Retinal pigment epithelial cell (primary cell): Measurements from ENCODE around the gene GLIS2.

ENCODE experiments used
- DNase-seq: peaks from one replicate; pipeline ENCODE4 v3.0.0-alpha.2; 2010; ENCODE audit warnings: low read depth
- H3K4me3 ChIP-seq: 2 replicates; pipeline ENCODE4 v1.5.1; 2011; ENCODE audit warnings: mild to moderate bottlenecking, low read length, control low read depth, moderate library complexity
- TF ChIP-seq, protein P1 (sequence below): conservative IDR thresholded peaks from 2 replicates; pipeline ENCODE4 v1.5.1; 2011; ENCODE audit warnings: low read depth, low read length, control low read depth, inconsistent platforms

The GLIS2 gene

DNA sequence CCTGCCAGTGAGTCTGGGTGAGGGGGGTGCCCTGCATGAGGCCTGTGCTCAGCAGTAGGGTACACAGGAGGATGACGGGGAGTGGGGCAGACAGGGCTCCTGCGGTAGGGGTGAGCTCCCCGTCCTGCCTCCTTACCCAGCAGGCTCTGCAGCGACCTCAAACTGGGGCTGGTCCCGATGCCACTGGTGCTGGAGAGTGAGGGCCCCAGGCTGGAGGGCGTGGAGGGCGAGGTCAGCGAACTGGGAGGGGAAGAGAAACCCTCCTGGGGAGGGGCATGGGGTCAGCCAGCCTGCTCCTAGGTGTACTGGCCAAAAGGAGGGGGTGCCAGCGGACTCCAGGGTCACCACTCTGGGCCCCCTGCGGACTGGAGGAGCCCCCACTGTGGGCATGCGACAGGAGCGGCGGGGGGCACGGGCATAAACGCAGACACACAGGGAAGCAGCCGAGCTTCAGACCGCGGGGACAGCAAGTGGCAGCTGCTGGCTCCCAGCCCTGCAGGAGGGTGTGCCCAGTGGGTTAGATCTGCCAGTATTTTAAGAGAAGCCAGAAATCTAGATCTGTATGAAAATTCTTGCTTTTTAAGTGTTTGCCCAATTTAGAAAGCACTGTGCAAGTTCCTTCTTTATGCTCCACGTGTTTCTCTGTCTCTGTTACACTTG lies 46.7 kb downstream of the GLIS2 start:
- DNase-seq = no peak
- TF ChIP-seq, protein P1, sequence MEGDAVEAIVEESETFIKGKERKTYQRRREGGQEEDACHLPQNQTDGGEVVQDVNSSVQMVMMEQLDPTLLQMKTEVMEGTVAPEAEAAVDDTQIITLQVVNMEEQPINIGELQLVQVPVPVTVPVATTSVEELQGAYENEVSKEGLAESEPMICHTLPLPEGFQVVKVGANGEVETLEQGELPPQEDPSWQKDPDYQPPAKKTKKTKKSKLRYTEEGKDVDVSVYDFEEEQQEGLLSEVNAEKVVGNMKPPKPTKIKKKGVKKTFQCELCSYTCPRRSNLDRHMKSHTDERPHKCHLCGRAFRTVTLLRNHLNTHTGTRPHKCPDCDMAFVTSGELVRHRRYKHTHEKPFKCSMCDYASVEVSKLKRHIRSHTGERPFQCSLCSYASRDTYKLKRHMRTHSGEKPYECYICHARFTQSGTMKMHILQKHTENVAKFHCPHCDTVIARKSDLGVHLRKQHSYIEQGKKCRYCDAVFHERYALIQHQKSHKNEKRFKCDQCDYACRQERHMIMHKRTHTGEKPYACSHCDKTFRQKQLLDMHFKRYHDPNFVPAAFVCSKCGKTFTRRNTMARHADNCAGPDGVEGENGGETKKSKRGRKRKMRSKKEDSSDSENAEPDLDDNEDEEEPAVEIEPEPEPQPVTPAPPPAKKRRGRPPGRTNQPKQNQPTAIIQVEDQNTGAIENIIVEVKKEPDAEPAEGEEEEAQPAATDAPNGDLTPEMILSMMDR = no peak
- no peak overlapping the region for H3K4me3 ChIP-seq

DNA sequence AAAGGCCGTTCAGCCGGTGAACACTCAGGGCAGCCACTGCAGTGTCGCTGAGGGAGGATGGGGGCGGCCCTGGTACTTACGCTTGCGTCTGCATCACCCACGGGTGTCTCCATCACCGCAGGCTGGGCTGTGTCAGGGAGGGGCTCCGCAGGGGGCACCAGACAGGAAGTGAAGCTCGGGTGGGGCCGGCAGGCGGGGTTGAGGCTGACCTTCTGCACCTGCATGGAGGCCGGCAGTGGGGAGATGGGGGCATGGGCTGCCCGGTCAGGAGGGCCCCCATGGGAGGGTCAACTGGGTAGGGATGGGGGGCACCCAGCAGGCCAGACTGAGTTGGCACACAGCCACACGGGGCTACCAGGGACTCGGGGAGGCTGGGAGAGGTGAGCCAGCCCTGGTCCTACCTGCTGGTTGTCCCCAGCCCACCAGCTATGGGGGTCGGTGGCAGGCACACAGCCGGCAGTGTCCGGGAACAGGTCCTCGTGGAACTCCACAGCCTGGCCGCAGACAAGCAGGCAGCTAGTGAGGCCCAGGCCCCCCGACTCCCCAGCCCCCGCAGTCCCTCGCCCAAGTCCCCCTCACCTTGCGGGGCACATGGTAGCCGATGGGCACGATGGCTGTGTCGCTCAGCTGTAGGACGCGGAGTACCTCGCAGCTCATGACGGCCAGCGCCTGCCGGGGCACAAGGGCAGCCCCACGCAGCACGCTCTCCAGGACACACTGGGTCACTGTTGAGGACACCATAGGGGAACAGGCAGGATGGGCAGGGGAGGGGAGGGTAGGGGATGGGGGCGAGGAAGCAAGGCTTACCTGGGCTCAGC lies 48.5 kb downstream of the GLIS2 start:
- TF ChIP-seq, protein P1 = no peak
- no peak for DNase-seq
- no peak overlapping the region for H3K4me3 ChIP-seq

DNA sequence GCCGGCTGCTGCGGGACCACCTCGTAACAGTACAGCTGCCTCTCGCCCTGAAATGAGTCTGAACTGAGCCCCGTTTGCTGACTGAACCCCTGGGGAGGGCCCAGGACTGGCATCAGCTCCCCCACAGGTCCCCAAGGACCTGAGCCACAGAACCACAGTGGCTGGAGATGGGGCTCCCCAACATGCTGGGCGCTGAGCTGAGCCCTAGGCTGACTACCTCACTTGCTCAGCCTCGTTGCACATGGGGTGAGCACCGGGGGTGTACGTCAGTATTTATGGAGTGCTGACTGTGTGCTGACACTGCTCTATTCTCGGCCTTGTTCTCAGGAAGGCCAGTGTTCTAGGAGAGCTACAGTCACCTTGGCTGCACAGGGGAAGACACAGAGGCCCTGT lies 49.1 kb downstream of the GLIS2 start:
- TF ChIP-seq, protein P1 = no peak
- no peak for DNase-seq
- H3K4me3 ChIP-seq = no peak overlapping the region

DNA sequence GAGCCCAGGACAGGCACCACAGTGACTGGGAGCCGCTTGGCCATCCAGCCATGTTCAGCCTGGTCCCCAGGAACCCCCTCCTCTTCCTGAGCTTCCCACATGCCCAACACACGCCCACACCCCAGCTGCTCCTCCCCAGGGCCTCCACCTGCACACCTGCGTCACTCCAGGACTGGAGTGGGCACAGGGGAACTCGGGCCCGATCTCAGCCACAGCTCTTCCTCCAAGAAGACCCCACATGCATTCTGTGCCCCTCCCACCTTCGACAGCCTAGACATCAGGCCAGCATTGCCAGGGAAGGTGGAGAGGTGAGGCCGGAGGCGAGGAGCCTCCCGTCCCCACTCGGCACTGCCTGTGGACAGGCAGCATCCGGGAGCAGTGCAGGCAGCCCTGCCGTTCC lies 49.7 kb downstream of the GLIS2 start:
- TF ChIP-seq, protein P1 = no peak
- DNase-seq = no peak
- no peak overlapping the region for H3K4me3 ChIP-seq

DNA sequence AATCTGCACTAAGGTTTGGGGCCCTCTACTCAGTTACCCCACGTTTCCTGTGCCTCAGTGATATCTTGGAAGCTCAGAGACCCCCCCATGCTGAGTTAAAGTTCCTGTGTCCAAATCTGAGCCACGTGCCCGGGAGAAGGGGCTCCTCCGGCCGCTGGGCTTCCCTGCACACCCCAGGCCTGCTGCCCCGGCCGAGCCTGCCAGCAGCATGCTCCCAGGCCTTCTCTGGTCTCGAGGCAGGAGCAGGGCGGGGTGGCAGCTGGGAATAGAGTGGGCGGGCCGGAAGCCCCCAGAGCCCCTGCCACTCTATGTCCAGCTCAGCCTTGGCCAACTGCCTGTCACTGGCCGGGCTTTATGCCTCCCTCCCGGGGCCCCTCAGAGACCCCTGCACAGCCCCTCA lies 50.1 kb downstream of the GLIS2 start:
- DNase-seq = no peak
- TF ChIP-seq, protein P1 = no peak
- no peak overlapping the region for H3K4me3 ChIP-seq

DNA sequence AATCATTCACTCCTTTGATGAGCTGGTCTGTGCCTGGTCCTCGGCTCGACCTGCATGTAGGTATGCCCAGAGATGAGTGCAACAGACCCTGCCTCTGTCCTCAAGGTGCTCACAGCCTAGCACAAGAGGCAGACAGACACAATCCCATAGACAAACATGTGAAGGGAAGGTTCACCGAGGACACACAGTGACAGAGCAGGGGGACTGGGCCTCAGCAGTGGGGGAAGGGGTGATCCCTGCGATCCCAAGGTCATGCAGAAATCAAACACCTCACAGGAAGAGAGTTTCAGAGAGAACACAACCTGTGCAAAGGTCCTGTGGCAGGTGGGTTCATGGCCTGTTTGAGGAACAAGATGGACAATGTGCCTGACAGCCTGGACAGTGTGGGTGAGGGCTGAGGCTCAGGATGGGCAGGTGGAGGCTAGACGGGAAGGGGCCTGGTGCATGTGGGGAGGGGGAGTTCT lies 51.6 kb downstream of the GLIS2 start:
- TF ChIP-seq, protein P1 = no peak
- no peak for DNase-seq
- H3K4me3 ChIP-seq = no peak overlapping the region
